SK-N-SH treated with all-trans-retinoic acid at 6 μM for 48 hours (cell line): Measurements from ENCODE around the gene SORCS2.

Experiments used
- CSDC2 ChIP-seq: fragments of 250-450 bp; sonication (Bioruptor Pico); IDR thresholded peaks from 2 replicates; pipeline ENCODE4 v1.5.0; 2020; ENCODE audit warnings: mild to moderate bottlenecking, moderate library complexity
- OSR1 ChIP-seq: fragments of 250-450 bp; sonication (Bioruptor Pico); IDR thresholded peaks from 2 replicates; pipeline ENCODE4 v1.8.0; 2022; ENCODE audit warnings: moderate library complexity, mild to moderate bottlenecking, inconsistent platforms
- RARB ChIP-seq: fragments of 250-450 bp; sonication (Bioruptor Pico); IDR thresholded peaks from 2 replicates; pipeline ENCODE4 v1.8.0; 2021; ENCODE audit warnings: mild to moderate bottlenecking, moderate library complexity
- TOX ChIP-seq: fragments of 250-450 bp; sonication (Bioruptor Pico); IDR thresholded peaks from 2 replicates; pipeline ENCODE4 v1.8.0; 2021; ENCODE audit warnings: mild to moderate bottlenecking, moderate library complexity, borderline replicate concordance
- ZC3H10 ChIP-seq: fragments of 250-450 bp; sonication (Bioruptor Pico); IDR thresholded peaks from 2 replicates; pipeline ENCODE4 v1.5.1; 2021; ENCODE audit warnings: mild to moderate bottlenecking, moderate library complexity
- ZNF565 ChIP-seq: fragments of 450-650 bp; formaldehyde crosslinking; conservative IDR thresholded peaks from 2 replicates; pipeline ENCODE4 v1.5.0; 2020; ENCODE audit warnings: low read depth, mild to moderate bottlenecking, moderate library complexity

GRCh38 chr4:7190278-7190594 is 2.1 kb upstream of the SORCS2 start:
- no peak for TF ChIP-seq TOX (CRISPR knock-in tag)
- TF ChIP-seq OSR1, result no peak
- no peak for TF ChIP-seq RARB (CRISPR knock-in tag)
- no peak for TF ChIP-seq CSDC2 (CRISPR knock-in tag)
- TF ChIP-seq ZNF565 (CRISPR knock-in tag), result no peak
- no peak for TF ChIP-seq ZC3H10 (CRISPR knock-in tag)
